Measurements from ENCODE around the gene ADAMTS2.

ADAMTS2 gene

GRCh38 chr5:179343719-179344430 is 1.4 kb downstream of the ADAMTS2 start:
- no peaks in the 10 kb centered on the region for H3K9me3 ChIP-seq (ENCODE audit: low read depth, low read length)
- TF ChIP-seq EZH2 (IDR thresholded peaks at IDR 0.05) (no peak), POLR2AphosphoS5 (IDR thresholded peaks at IDR 0.05; ENCODE audit: borderline replicate concordance, low read depth, low read length) (no peak), FOXP2 (optimal IDR thresholded peaks at IDR 0.05; ENCODE audit: control extremely low read depth, extremely low read length, insufficient read depth) (no peak)
- H3K9ac ChIP-seq (ENCODE audit: insufficient read length): no peak overlapping the region
- no peaks in the 10 kb centered on the region for H3K36me3 ChIP-seq (ENCODE audit: insufficient read depth, low read length)
- H3K4me3 ChIP-seq: no peak overlapping the region; the same call in 1 of the 2 replicates
- H3K27ac ChIP-seq: no peak overlapping the region
- no peak for DNase-seq (ENCODE audit: low read depth, low spot score)

GRCh38 chr5:179343021-179343718 is 2.1 kb downstream of the ADAMTS2 start:
- H3K4me3 ChIP-seq: no peak overlapping the region
- no peak overlapping the region for H3K9ac ChIP-seq (ENCODE audit: insufficient read length)

GRCh38 chr5:179342577-179342976 is 2.7 kb downstream of the ADAMTS2 start:
- H3K36me3 ChIP-seq (ENCODE audit: insufficient read depth, low read length): no peaks in the 10 kb centered on the region
- no peak for DNase-seq (ENCODE audit: low read depth, low spot score)
- H3K9ac ChIP-seq (ENCODE audit: insufficient read length): no peak overlapping the region
- TF ChIP-seq EZH2 (IDR thresholded peaks at IDR 0.05): no peak
- no peak for TF ChIP-seq FOXP2 (optimal IDR thresholded peaks at IDR 0.05; ENCODE audit: control extremely low read depth, extremely low read length, insufficient read depth)
- TF ChIP-seq POLR2AphosphoS5 (IDR thresholded peaks at IDR 0.05; ENCODE audit: borderline replicate concordance, low read depth, low read length): no peak
- H3K27ac ChIP-seq: no peak overlapping the region
- H3K4me3 ChIP-seq: no peak overlapping the region
- no peaks in the 10 kb centered on the region for H3K9me3 ChIP-seq (ENCODE audit: low read depth, low read length)

More at GRCh38 chr5:179343021-179343718, 2.1 kb downstream of the ADAMTS2 start:
- Histone ChIP-seq H3K27ac (no peak overlapping the region), H3K9me3 (ENCODE audit: low read depth, low read length) (no peaks in the 10 kb centered on the region), H3K36me3 (ENCODE audit: insufficient read depth, low read length) (no peaks in the 10 kb centered on the region)
- no peak for DNase-seq (ENCODE audit: low read depth, low spot score)
- TF ChIP-seq EZH2 (IDR thresholded peaks at IDR 0.05) (no peak), POLR2AphosphoS5 (IDR thresholded peaks at IDR 0.05; ENCODE audit: borderline replicate concordance, low read depth, low read length) (no peak), FOXP2 (optimal IDR thresholded peaks at IDR 0.05; ENCODE audit: control extremely low read depth, extremely low read length, insufficient read depth) (no peak)

- Histone ChIP-seq H3K27ac (no peak overlapping the region), H3K9ac (ENCODE audit: insufficient read length) (no peak overlapping the region), H3K4me3 (no peak overlapping the region), H3K9me3 (ENCODE audit: low read depth, low read length) (no peaks in the 10 kb centered on the region), H3K36me3 (ENCODE audit: insufficient read depth, low read length) (no peaks in the 10 kb centered on the region)
- no peak for TF ChIP-seq POLR2AphosphoS5 (IDR thresholded peaks at IDR 0.05; ENCODE audit: borderline replicate concordance, low read depth, low read length)
- no peak for TF ChIP-seq EZH2 (IDR thresholded peaks at IDR 0.05)
- TF ChIP-seq FOXP2 (optimal IDR thresholded peaks at IDR 0.05; ENCODE audit: control extremely low read depth, extremely low read length, insufficient read depth): no peak
- no peak for DNase-seq (ENCODE audit: low read depth, low spot score)
Observed at GRCh38 chr5:179340465-179340864, 4.8 kb downstream of the ADAMTS2 start.

GRCh38 chr5:179339996-179340395 is 5.3 kb downstream of the ADAMTS2 start:
- TF ChIP-seq FOXP2 (optimal IDR thresholded peaks at IDR 0.05; ENCODE audit: control extremely low read depth, extremely low read length, insufficient read depth): no peak
- TF ChIP-seq POLR2AphosphoS5 (IDR thresholded peaks at IDR 0.05; ENCODE audit: borderline replicate concordance, low read depth, low read length): no peak
- TF ChIP-seq EZH2 (IDR thresholded peaks at IDR 0.05): no peak
- no peak overlapping the region for H3K27ac ChIP-seq
- H3K36me3 ChIP-seq (ENCODE audit: insufficient read depth, low read length): no peaks in the 10 kb centered on the region
- no peak overlapping the region for H3K9ac ChIP-seq (ENCODE audit: insufficient read length)
- DNase-seq (ENCODE audit: low read depth, low spot score): no peak
- no peaks in the 10 kb centered on the region for H3K9me3 ChIP-seq (ENCODE audit: low read depth, low read length)
- no peak overlapping the region for H3K4me3 ChIP-seq

- Histone ChIP-seq H3K9me3 (ENCODE audit: low read depth, low read length) (no peaks in the 10 kb centered on the region), H3K4me3 (no peak overlapping the region), H3K27ac (no peak overlapping the region), H3K36me3 (ENCODE audit: insufficient read depth, low read length) (no peaks in the 10 kb centered on the region), H3K9ac (ENCODE audit: insufficient read length) (no peak overlapping the region)
- no peak for TF ChIP-seq FOXP2 (optimal IDR thresholded peaks at IDR 0.05; ENCODE audit: control extremely low read depth, extremely low read length, insufficient read depth)
- TF ChIP-seq POLR2AphosphoS5 (IDR thresholded peaks at IDR 0.05; ENCODE audit: borderline replicate concordance, low read depth, low read length): no peak
- no peak for TF ChIP-seq EZH2 (IDR thresholded peaks at IDR 0.05)
- DNase-seq (ENCODE audit: low read depth, low spot score): no peak
Observed at GRCh38 chr5:179339081-179339480, 6.2 kb downstream of the ADAMTS2 start.

GRCh38 chr5:179337796-179338676 is 7.2 kb downstream of the ADAMTS2 start:
- Histone ChIP-seq H3K9ac (ENCODE audit: insufficient read length) (no peak overlapping the region), H3K36me3 (ENCODE audit: insufficient read depth, low read length) (no peaks in the 10 kb centered on the region), H3K4me3 (no peak overlapping the region), H3K9me3 (ENCODE audit: low read depth, low read length) (no peaks in the 10 kb centered on the region), H3K27ac (no peak overlapping the region)
- DNase-seq (ENCODE audit: low read depth, low spot score): no peak
- TF ChIP-seq EZH2 (IDR thresholded peaks at IDR 0.05): no peak
- TF ChIP-seq POLR2AphosphoS5 (IDR thresholded peaks at IDR 0.05; ENCODE audit: borderline replicate concordance, low read depth, low read length): no peak
- no peak for TF ChIP-seq FOXP2 (optimal IDR thresholded peaks at IDR 0.05; ENCODE audit: control extremely low read depth, extremely low read length, insufficient read depth)
